Testis (tissue), 3 donors: ENCODE results near the gene ZNF575. TPM values are rescaled to one million over a fixed set of nuclear protein-coding genes. Genes with fewer than 3 reads are reported as not detected.

Experiments
- DNase-seq: peaks from one replicate; pipeline ENCODE4 v3.0.0-alpha.2; 2019
- H3K27ac ChIP-seq, 2 donors: fragments of 200-600 bp; sonication (generic); one replicate each; pipeline ENCODE4 v1.5.1; 2019
- H3K27me3 ChIP-seq: fragments of 200-600 bp; sonication (generic); one replicate; pipeline ENCODE4 v1.5.1; 2019
- H3K36me3 ChIP-seq: fragments of 200-600 bp; sonication (generic); one replicate; pipeline ENCODE4 v1.5.1; 2017; ENCODE audit warnings: low read depth; ENCODE audit errors: missing control alignments
- H3K4me1 ChIP-seq: fragments of 200-600 bp; sonication (generic); one replicate; pipeline ENCODE4 v1.5.1; 2019
- H3K4me3 ChIP-seq, 2 donors: fragments of 200-600 bp; sonication (generic); one replicate each; pipeline ENCODE4 v1.5.1; 2017 to 2019
- H3K9me3 ChIP-seq: fragments of 200-600 bp; sonication (generic); one replicate; pipeline ENCODE4 v1.5.1; 2017
- POLR2A ChIP-seq: fragments of 450-650 bp; IDR thresholded peaks from one replicate; pipeline ENCODE4 v1.6.1; 2017; ENCODE audit warnings: antibody characterized with exemption, mild to moderate bottlenecking, moderate library complexity
- WGBS, 2 donors: methylation state at CpG; one replicate each; pipeline ENCODE4 v1.1.5; 2018; 5-methylcytosine and 5-hydroxymethylcytosine counted together
- intact Hi-C: fragments of 100-400 bp; cut with DNase I; formaldehyde crosslinking; loops from one replicate; pipeline ENCODE4 v1.15.1; 2023; ENCODE audit warnings: low total_unique reads
- polyA plus RNA-seq: library from polyadenylated mRNA; stranded (reverse); fragments of 350-450 nt; fragmentation: Illumina TruSeq; extraction: RNeasy Lipid Tissue Mini Kit (QIAGEN cat#74804); gene quantifications from one replicate; pipeline ENCODE4 v1.2.3, GENCODE V29; 2014; ENCODE audit warnings: low read depth, low replicate concordance; ENCODE audit not compliant: insufficient read depth
- total RNA-seq, 2 donors: library from RNA; depleted of rRNA; stranded (reverse); fragments of >200 nt; gene quantifications; one replicate each; pipeline ENCODE4 v1.2.3, GENCODE V29; 2016
- TF ChIP-seq, protein P1 (sequence below), 3 experiments: fragments of 450-650 bp in 2 of 3; fragments of 200-600 bp in 1 of 3; sonication (generic) in 1 of 3; IDR thresholded peaks; one replicate each; pipeline ENCODE4 v1.5.1; 2016 to 2019; ENCODE audit warnings: antibody characterized with exemption in 3 of 3, mild to moderate bottlenecking in 2 of 3, moderate library complexity in 1 of 3

The ZNF575 gene
- total and polyA plus RNA-seq, 3 donors from 2014 or later: 1.1 to 2.4 (median 1.7) TPM

DNA sequence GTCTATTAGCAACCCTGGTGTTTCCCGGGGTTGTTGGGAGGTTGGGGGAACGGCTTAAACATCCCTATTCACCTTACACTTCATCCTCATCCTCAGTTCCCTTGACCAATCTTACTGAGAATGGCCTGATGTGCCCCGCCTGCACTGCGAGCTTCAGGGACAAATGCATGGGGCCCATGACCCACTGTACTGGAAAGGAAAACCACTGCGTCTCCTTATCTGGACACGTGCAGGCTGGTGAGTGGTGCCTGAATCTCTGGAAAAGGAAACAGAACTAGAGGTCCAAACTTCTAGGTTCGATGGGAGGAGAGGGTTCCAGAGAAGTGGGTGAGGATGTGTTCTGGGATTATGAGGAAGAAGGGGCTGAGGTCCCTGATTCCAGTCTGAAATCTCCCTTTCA lies 48.5 kb downstream of the ZNF575 start:
- Histone ChIP-seq H3K36me3 (no peaks in the 10 kb centered on the region), H3K4me1 (peaks cover 7% of the 10 kb centered on the region), H3K4me3 (peak overlapping the region in 1 of 2 donors; percentile 62), H3K9me3 (no peaks in the 10 kb centered on the region), H3K27ac (peak overlapping the region in 1 of 2 donors; percentile 10), H3K27me3 (no peaks in the 10 kb centered on the region)
- no peak for TF ChIP-seq POLR2A
- TF ChIP-seq, protein P1, sequence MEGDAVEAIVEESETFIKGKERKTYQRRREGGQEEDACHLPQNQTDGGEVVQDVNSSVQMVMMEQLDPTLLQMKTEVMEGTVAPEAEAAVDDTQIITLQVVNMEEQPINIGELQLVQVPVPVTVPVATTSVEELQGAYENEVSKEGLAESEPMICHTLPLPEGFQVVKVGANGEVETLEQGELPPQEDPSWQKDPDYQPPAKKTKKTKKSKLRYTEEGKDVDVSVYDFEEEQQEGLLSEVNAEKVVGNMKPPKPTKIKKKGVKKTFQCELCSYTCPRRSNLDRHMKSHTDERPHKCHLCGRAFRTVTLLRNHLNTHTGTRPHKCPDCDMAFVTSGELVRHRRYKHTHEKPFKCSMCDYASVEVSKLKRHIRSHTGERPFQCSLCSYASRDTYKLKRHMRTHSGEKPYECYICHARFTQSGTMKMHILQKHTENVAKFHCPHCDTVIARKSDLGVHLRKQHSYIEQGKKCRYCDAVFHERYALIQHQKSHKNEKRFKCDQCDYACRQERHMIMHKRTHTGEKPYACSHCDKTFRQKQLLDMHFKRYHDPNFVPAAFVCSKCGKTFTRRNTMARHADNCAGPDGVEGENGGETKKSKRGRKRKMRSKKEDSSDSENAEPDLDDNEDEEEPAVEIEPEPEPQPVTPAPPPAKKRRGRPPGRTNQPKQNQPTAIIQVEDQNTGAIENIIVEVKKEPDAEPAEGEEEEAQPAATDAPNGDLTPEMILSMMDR (IDR thresholded peaks at IDR 0.05): no peak
- no peak for DNase-seq
- intact Hi-C loops: no loop called here
- 49 to 56% methylated on average over 7 of the region's 7 CpGs for WGBS, 2 donors

- intact Hi-C loops: no loop called here
- no peaks in the 10 kb centered on the region for H3K27me3 ChIP-seq
- no peaks in the 10 kb centered on the region for H3K9me3 ChIP-seq
- DNase-seq: no peak
- 89 to 94% methylated on average over 2 of the region's 2 CpGs for WGBS, 2 donors
- no peak overlapping the region for H3K4me3 ChIP-seq
- TF ChIP-seq, protein P1 (IDR thresholded peaks at IDR 0.05): no peak
- TF ChIP-seq POLR2A: no peak
- no peak overlapping the region for H3K27ac ChIP-seq
- H3K4me1 ChIP-seq: peaks cover 7% of the 10 kb centered on the region
- no peaks in the 10 kb centered on the region for H3K36me3 ChIP-seq
Measured at GRCh38 chr19:43582495-43582894, 49.5 kb downstream of the ZNF575 start.

- Histone ChIP-seq H3K27me3 (no peaks in the 10 kb centered on the region), H3K4me3 (no peak overlapping the region), H3K36me3 (no peaks in the 10 kb centered on the region), H3K4me1 (peaks cover 7% of the 10 kb centered on the region), H3K9me3 (no peaks in the 10 kb centered on the region), H3K27ac (no peak overlapping the region)
- 97 to 100% methylated on average over 1 of the region's 1 CpG for WGBS, 2 donors
- intact Hi-C loops: no loop called here
- no peak for TF ChIP-seq POLR2A
- TF ChIP-seq, protein P1 (IDR thresholded peaks at IDR 0.05): no peak
- DNase-seq: no peak
Measured at GRCh38 chr19:43584484-43584883, 51.5 kb downstream of the ZNF575 start.

Other genes with a start within 250 kb of the ZNF575 start
- gene CD177, start 179.5 kb upstream of the ZNF575 start, total RNA-seq: under 1 TPM; 0.39 to 0.74 TPM
- 0.57 TPM for gene CD177, start 179.5 kb upstream of the ZNF575 start, polyA plus RNA-seq
- gene TEX101, start 118.3 kb upstream of the ZNF575 start, total RNA-seq: 10 to 100 TPM; 73.1 to 93.3 TPM
- gene TEX101, start 118.3 kb upstream of the ZNF575 start, polyA plus RNA-seq: 231 TPM
- 1 to 10 TPM in 1 of 2 donors, under 1 TPM in 1; 0.71 to 1.2 TPM for gene LYPD3, start 67.6 kb upstream of the ZNF575 start, total RNA-seq
- gene LYPD3, start 67.6 kb upstream of the ZNF575 start, polyA plus RNA-seq: 1.3 TPM
- 10 to 100 TPM; 27.1 to 28.3 TPM for gene PHLDB3, start 28.4 kb upstream of the ZNF575 start, total RNA-seq
- 62.2 TPM for gene PHLDB3, start 28.4 kb upstream of the ZNF575 start, polyA plus RNA-seq
- 10 to 100 TPM; 11.2 to 11.5 TPM for gene ETHE1, start 6.0 kb upstream of the ZNF575 start, total RNA-seq
- 13.1 TPM for gene ETHE1, start 6.0 kb upstream of the ZNF575 start, polyA plus RNA-seq
- 10 to 100 TPM; 40.6 to 44.8 TPM for gene XRCC1, start 42.3 kb downstream of the ZNF575 start, total RNA-seq
- gene XRCC1, start 42.3 kb downstream of the ZNF575 start, polyA plus RNA-seq: 49.1 TPM
- 1 to 10 TPM; 5.8 to 5.9 TPM for gene PINLYP, start 42.6 kb downstream of the ZNF575 start, total RNA-seq
- gene PINLYP, start 42.6 kb downstream of the ZNF575 start, polyA plus RNA-seq: 9.9 TPM
- gene IRGQ, start 62.9 kb downstream of the ZNF575 start, total RNA-seq: 10 to 100 TPM; 26.4 to 29.0 TPM
- gene IRGQ, start 62.9 kb downstream of the ZNF575 start, polyA plus RNA-seq: 6.0 TPM
- gene ZNF576, start 63.4 kb downstream of the ZNF575 start, total RNA-seq: 10 to 100 TPM; 14.6 to 17.9 TPM
- gene ZNF576, start 63.4 kb downstream of the ZNF575 start, polyA plus RNA-seq: 23.1 TPM
- 10 to 100 TPM in 1 of 2 donors, 1 to 10 TPM in 1; 8.4 to 21.3 TPM for gene SRRM5, start 78.9 kb downstream of the ZNF575 start, total RNA-seq
- gene SRRM5, start 78.9 kb downstream of the ZNF575 start, polyA plus RNA-seq: 36.0 TPM
- gene ZNF428, start 86.4 kb downstream of the ZNF575 start, total RNA-seq: 10 to 100 TPM; 93.1 to 94.2 TPM
- gene ZNF428, start 86.4 kb downstream of the ZNF575 start, polyA plus RNA-seq: 64.1 TPM
- gene CADM4, start 106.7 kb downstream of the ZNF575 start, total RNA-seq: 1 to 10 TPM; 1.5 to 4.3 TPM
- gene CADM4, start 106.7 kb downstream of the ZNF575 start, polyA plus RNA-seq: 7.8 TPM
- 1 to 10 TPM; 4.3 to 8.4 TPM for gene PLAUR, start 137.0 kb downstream of the ZNF575 start, total RNA-seq
- 7.3 TPM for gene PLAUR, start 137.0 kb downstream of the ZNF575 start, polyA plus RNA-seq
- gene IRGC, start 182.9 kb downstream of the ZNF575 start, total RNA-seq: 100 to 1,000 TPM in 1 of 2 donors, 10 to 100 TPM in 1; 97.4 to 218 TPM
- gene IRGC, start 182.9 kb downstream of the ZNF575 start, polyA plus RNA-seq: 167 TPM
- 10 to 100 TPM; 65.0 to 76.8 TPM for gene SMG9, start 221.8 kb downstream of the ZNF575 start, total RNA-seq
- 144 TPM for gene SMG9, start 221.8 kb downstream of the ZNF575 start, polyA plus RNA-seq
- 1 to 10 TPM; 2.3 to 4.6 TPM for gene KCNN4, start 247.8 kb downstream of the ZNF575 start, total RNA-seq
- 4.1 TPM for gene KCNN4, start 247.8 kb downstream of the ZNF575 start, polyA plus RNA-seq